HG03108 (cell line): ENCODE measurements around the gene SHISAL2B.
"Not testable (repeated sequence)": the region's sequence is repeated elsewhere in the genome, so short reads cannot be mapped to it uniquely, and the experiment has no call there.

Experiments
- ATAC-seq: cut with Tn5 transposase; IDR thresholded peaks from one replicate; pipeline ENCODE4 v1.9.1; 2021; ENCODE audit warnings: moderate library complexity; ENCODE audit not compliant: unreplicated experiment

The SHISAL2B gene

DNA sequence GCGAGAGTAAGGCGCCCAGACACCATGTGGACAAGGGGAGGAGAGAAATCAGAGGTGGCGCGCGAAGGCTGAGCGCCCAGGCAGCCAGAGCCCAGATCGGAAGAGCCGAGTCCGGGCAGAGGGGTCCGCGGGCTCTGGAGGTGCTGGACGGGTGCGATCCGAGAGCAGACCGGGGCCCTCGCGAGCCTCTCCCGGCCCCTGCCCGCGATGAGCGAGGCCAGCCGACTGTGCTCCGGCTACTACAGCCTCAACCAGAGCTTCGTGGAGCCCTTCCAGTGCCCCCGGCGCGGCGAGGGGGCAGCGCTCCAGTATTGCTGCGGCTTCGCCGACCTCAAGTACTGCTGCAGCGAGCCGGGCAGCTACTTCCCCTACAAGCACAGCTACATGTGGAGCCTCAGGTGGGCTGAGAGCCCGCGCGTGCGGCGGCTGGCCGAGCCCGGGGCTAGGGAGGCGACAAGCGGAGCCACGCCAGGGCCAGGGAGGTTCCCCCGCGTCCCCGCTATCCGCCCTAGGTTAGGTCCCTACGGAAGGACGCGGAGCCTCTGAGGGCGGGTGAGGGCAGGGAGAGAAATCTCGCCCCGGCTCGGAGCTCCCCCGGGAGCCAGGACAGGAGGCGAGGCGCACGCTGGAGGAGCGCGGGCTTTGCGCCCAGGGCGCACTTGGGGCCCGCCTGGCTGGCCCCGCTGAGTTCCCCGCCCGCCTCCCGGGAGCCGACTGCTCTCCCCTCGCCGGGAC lies at the start of gene SHISAL2B:
Gene SHISAL2B, plus strand, starts transcription at position 87 of the 735 bp plus-strand sequence. Its CDS starts 121 bp downstream, at position 208.
- ATAC-seq, result no peak

DNA sequence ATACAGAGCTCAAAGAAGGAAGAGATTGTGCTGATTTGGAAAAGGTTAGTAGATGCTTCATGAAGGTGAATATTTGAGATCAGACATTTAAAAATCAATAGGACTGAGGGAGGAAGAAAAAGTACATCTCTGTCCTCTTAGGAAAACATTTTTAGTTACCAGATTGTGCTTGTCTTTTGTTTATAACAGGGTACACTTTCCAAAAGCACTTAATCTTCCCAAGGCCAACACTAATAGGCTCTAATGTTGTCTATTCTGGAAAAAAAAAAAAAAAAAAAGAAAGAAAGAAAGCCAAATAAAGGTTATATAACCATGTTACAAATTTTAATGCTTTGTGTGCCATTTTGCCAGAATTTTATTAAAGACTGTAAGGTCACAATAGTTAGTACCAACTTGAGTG lies 45.5 kb upstream of the SHISAL2B start:
- no peak for ATAC-seq

DNA sequence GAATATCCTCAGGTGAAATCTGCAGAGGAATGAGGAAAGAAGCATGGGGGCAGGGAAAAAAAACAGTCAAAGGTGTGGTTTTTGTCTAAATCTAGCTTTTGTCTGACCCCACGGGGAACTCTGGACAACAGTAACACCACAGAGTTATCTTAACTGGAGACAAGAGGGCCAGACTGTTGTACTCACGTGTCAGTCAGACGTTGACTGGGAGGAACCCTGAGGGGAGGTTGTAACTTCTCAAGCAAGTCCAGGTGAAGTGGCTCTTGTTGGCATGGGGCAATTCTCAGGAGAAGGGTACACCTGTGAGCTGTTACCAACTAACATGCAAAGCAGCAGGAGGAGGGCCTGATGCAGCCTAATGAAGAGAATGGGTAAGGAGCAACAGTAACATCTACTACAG lies 44.1 kb upstream of the SHISAL2B start:
- no peak for ATAC-seq

DNA sequence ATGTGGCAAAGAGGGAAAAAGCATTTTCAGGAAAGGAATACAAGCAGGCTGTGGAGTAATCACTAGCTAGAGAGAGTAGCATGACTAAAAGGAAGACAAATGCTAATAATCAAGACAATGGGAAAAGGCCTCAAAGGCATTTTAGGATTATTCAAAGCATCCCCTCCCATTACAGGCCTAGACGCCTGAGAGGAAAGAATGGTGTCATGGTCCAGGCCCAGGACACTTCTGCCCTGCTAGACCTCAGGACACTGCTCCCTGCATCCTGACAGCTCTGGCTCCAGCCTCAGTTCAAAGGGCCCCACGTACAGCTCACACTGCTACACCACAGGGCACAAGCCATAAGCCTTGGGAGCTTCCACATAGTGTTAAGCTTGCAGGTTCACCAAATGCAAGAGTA lies 40.8 kb upstream of the SHISAL2B start:
- ATAC-seq, result no peak

DNA sequence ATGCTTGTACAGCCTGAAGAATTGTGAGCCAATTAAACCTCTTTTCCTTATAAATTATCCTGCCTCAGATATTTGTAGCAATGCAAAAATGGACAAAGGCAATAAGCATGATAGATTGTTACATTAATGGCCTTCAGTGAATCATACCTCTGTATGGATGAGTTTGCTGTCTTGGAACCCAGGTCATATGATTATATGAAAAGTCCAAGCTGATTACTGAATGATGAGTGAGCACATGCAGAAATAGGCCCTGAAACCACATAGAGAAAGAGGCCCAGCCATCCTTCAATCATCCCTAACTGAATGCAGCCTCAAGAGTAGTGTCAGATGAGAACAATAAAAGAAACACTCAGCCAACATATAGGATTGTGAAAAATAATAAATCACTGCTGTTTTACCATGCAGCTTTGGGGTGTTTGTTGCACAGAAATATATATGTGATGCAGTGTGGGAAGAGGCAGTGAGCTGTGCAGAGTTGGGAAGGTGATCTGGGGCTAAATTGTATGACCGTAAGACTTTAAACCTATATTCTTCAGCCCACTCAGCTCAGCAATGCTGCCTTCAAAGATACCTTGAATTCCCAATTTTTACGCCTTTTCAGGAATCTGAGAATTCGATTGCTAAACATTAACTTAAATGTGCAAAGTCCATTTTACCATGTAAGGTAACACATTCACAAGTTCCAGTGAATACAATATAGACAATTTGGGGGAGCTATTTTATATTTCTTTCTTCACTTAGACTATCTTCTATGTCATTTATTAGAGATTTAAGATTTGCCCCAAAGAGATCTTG lies 36.3 kb upstream of the SHISAL2B start:
- no peak for ATAC-seq

DNA sequence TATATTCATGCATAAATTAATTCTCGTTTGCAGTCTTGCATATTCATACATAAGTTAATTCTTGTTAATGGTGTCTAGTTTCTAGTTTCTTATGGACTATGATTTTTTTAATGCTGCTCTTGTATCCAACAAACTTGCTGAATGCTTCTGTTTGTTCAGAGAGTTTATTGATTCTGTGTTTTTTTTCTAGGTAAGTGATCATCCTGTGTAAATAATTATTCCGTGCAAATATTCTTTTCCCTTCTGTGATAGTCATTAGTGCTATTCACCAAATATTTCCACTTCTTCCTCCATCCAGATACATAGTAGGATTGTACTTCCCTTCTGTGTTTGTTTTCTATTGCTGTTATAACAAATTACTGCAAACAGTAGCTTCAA lies 35.8 kb upstream of the SHISAL2B start:
- ATAC-seq, result no peak

DNA sequence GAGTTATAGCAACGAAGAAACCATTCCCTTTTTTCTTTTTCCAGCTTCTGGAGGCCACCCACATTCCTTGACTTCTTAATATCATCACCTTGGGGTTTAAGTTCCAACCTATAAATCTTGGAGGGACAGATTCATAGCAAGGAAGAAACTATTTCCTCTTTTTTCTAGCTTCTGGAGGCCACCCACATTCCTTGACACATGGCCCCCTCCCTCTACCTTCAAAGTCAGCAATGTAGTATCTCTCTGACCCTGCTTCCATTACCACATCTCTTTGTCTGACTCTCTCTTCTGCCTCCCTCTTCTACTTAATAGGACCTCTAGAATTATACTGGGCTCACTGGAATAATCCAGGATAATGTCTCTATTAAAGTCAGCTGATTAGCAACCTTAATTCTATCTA lies 34.7 kb upstream of the SHISAL2B start:
- ATAC-seq, result no peak

DNA sequence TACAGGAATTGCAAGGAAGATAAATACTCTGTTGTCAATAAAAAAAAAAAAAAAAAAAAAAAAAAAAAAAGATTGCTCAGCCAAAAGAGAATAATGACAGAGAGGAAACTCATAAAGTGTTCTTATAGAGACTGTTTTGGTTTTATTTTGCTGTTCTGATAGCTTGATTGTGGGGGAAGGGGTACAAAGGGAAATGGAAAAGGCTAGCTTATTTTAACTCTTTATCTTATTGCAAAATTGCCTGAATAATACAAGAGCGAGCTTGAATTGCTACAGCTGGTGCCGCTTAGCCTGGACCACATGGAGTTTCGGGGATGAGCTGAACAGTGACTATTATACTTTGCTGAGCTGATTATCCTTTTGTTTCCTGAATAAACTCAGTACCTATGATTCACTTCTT lies 31.0 kb upstream of the SHISAL2B start:
- no peak for ATAC-seq

DNA sequence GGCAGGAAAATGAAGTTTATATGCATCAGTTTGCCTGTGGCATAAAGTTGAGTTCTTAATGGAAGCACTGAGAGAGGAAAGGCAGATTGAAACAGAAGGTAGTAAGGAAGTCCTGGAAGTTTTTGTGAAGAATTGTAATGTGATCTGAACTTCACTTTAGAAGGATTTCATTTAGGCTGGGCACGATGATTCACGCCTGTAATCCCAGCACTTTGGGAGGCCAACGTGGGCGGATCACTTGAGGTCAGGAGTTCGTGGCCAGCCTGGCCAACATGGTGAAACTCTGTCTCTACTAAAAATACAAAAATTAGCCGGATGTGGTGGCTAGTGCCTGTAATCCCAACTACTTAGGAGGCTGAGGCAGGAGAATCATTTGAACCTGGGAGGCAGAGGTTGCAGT lies 27.1 kb upstream of the SHISAL2B start:
- not testable (repeated sequence) for ATAC-seq

DNA sequence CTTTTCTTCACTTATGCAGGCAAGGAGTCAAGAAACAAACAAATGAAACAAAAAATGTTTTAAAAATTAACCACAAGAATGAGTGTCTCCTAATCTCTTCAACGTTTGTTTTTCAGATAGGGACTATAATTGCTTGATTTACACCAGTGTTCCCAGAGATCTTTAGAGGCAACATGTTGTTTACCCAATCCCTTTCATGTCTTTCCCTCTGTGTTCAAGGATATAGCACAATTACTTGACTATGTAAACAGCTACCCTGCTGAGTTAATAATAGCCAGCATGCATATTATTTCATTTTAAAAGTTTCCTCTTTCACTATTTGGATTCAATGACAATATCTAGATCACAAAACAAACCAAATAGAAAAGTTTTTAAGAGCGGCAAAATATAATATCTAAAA lies 25.1 kb upstream of the SHISAL2B start:
- no peak for ATAC-seq

DNA sequence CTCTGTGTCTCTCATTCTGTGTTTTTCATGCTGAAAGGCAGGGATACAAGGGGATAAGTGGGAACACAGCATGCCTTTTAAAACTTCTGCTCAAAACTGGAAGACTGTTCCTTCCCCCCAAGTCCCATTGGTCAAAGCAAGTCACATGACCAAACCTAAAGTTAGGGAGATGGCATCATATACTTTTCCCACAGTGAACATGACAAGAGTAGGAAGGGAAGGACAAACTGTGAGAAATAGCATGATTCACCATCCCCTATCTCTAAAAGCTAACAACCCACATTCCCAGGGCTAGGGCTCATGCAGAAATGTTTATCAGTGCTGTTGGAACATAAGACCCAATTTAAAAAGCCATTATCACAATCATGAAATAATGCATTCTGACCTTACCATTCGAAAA lies 24.2 kb upstream of the SHISAL2B start:
- ATAC-seq, result no peak

DNA sequence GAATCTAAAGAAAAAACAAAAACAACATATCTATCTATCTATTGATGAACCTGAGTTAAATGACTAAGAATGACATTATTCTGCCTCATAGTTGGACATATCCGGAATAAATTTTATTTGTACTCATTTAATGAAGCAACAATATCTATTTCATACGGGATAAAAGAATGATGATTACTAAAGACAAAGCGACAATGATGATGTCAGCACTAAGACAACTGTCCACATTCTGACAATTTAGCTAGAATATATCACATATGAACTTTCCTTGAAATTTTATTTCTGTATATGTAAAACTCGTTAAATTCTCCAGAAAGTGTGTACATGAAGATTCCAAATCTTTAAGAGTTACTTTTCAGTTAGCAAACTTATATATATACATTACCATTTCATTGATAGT lies 23.2 kb upstream of the SHISAL2B start:
- ATAC-seq, result no peak

DNA sequence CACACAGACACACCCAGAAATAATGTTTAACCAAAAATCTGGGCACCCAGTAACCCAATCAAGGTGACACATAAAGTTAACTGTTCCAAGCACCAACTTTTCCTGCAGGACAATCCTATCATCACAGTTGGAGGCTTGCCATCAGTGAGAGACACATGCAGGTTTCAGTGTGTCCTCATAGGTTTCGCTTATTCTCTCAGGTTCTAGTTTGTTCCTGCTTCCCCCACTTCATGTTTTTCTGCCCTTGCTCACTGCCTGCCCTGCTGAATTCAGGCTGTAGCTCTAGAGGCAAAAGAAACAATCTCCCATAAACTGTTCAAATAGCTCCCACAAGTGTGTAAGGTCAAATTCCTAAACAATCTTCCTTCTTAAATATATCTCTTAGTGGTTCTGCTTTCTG lies 20.0 kb upstream of the SHISAL2B start:
- no peak for ATAC-seq

DNA sequence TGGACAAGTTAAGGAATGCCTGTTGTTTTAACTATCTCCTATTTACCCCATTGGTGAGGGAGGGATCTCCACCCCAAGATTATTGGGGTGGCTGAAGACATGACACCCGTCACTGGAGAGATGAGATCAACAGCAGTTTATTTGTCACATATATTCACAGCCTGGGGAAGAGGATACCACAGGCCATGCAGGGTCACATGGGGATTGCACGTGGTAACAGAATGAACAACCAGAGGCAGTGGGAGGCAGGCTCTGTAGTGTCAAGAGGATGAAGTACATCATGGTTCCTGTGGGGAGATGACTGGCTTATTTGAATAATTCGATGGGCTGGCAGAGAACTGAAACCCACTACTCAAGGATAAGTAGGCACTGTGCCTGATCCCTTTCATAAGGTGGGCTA lies 18.6 kb upstream of the SHISAL2B start:
- no peak for ATAC-seq

DNA sequence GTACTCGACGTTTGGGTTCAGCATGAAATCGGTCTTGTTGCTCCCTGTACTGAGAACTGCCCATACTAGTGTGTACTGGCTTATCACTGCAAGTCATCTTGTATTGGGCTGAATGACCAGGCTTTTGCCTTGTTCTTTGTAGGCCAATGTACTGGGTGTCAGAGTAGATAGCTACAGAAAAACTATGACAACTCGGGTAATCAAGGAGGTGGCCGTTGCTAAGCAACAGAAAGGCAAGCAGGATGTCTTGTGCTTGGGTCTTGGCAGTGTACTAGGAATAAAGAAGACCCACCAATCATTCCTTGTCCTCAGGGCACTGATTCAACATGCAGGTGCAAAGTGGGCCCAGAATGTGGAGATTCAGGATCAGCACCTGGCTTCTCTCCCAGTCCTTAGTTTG lies 11.9 kb upstream of the SHISAL2B start:
- ATAC-seq, result no peak

DNA sequence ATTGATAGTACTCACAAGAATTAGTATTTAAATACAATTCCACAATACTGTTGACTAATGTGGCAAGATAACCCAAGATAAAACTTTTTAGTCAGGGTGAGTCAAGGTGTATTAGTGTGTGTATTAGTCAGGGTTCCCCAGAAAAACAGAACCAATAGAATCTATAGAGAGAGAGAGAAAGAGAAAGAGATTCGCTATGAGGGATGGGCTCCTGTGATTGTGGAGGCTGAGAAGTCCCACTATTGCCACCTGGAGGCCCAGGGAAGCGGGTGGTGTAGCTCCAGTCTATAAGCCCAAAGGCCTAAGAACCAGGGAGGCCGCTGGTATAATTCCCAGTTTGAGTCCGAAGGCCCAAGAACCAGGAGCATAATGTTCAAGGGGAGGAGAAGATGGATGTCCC lies 10.0 kb upstream of the SHISAL2B start:
- ATAC-seq, result no peak

DNA sequence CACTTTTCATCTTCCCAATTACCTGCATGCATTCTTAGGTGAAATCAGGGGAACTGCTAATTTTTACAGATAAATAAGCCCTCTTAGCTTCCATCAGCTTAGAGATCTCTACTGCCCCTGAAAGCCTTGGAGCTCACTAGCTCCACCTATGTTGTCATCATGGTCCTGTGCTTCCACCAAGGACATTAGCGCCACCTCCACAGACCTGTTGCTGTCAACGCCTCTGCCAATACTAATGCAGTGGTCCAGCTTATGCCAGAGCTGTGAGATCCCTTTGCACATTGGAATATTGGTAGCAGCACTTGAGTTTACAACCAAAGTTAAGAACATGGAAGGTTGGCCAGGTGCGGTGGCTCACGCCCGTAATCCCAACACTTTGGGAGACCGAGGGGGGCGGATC lies 7.7 kb upstream of the SHISAL2B start:
- no peak for ATAC-seq

DNA sequence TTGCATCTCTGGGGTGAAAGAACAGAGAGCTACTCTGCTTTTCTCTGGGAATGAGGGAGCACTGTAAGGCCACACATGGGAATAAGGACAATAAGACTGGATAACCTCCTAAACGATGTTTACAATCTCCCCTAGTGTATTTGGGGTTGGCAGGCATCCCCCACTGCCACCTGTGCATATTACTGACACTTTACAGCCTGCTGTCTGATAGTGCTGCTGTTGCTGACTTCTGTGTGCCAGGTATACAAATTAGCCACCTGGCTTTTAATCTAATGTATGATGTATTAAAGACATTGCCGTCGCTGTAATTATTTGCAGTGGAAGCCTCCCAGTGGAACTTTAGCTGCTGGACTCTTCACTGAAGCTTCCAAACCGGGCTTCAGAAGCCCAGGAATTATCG lies 4.4 kb upstream of the SHISAL2B start:
- no peak for ATAC-seq

DNA sequence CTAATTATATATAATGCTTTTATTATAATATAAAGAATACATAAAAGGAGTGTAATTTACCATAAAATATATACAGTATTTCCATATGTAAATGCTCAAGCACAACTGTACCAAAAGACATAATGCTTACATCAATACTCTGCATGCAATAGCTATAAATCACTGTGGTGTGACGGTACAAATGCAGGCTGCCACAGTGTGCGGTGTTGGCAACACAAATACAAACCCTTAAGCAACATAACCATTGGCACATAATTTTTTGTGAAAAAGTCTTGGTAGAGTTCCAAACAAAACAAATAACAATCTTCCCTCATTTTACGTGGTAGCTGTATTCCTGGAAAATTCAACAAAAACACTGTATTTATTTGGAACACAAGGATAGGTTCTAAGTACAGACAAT lies 1.9 kb upstream of the SHISAL2B start:
- no peak for ATAC-seq

DNA sequence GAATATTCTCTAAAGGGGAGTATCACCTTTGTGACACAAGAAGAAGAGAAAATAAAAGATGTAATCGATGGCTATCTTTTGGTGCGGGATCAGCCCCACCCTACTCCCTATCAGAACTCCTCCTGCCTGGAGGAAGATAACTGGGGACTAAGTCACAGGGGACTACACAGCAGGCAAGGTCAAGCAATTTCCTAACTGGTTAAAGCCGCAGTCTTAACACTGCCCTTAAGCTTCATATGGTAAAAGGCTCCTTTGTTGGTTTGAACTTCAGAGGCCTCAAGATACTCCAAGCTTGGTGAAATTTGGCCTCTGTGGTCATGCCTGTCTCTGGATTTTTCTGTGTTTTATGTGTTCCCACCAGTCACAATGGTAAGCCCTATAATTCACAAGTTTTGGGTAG lies 1.3 kb upstream of the SHISAL2B start:
- ATAC-seq, result no peak

DNA sequence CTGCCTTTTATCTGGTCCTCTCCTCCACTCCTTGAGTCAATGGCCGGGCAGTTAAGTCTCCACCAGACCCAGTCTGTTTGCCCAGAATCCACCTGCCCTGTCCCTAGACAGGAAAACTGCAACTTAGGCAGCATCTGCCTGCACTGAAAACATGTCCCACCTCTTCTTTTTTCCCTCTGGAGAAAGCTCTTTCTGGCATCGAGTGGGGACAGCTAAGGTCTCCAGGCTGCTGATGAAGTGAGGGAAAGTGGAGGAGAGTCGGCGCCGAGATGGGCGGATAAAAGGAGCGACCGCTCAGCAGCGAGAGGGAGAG lies 243 bp upstream of the SHISAL2B start:
- ATAC-seq, result no peak

DNA sequence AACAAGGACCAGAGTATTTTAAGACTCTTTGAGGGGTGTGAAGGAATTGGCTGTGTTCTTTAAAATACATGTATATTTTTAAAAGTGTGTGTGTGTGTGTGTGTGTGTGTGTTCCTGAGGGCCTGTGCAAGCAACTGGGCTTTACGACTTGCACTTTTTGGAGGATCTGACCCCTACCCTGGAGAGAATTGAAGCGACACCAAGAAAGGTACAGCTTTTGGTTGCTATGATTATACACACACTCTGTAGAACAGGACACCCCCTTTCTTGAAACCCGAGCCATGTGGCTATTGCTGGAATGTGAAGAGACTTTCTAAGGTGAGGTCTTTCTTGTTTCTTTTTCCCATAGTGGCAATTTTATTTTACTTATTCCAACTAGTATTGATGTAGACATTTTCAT lies 988 bp downstream of the SHISAL2B start:
- ATAC-seq, result no peak

DNA sequence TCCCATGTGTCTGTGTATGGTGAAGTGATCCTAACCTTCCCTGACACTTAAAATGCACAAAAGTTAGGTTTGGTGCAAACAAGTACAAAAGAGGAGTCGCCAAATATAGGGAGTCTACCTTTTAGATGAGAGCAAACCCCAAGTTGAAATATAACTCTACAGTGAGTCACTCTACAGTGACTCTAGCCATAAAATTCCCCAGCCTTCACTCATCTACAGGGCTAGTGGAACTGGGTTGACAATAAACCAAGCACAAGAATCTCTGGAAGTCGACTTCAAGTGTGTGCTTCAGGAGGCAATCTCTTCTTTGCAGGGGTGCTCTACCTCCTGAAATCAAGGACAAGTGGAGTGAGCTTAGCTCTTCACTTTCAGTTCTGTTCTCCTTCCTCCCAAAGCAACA lies 3.3 kb downstream of the SHISAL2B start:
- no peak for ATAC-seq
